GM10266 (cell line): ENCODE results near the gene SELENOI.
A peak's percentile ranks its signal among the peaks of the same experiment; 100 is the strongest.

ENCODE experiments used
- DNase-seq: peaks from one replicate; pipeline ENCODE4 v3.0.0; 2012; ENCODE audit errors: extremely low spot score
- CTCF ChIP-seq: IDR thresholded peaks from 2 replicates; pipeline ENCODE4 v1.5.1; 2012; ENCODE audit warnings: mild to moderate bottlenecking, low read depth; ENCODE audit not compliant: control insufficient read depth, insufficient read depth; ENCODE audit errors: missing control alignments

Gene SELENOI

GRCh38 chr2:26345545-26346453 lies at the start of gene SELENOI:
Gene SELENOI (plus strand): TSS chr2:26346143. CDS start chr2:26346233, 90 bp downstream.
- DNase-seq = peak; percentile 98
- TF ChIP-seq CTCF = no peak

- DNase-seq = no peak
Observed at GRCh38 chr2:26297061-26297460, 48.9 kb upstream of the SELENOI start.

GRCh38 chr2:26298286-26298637 lies 47.7 kb upstream of the SELENOI start:
- no peak for DNase-seq
- TF ChIP-seq CTCF = no peak

More at GRCh38 chr2:26297061-26297460, 48.9 kb upstream of the SELENOI start:
- no peak for TF ChIP-seq CTCF

- DNase-seq = no peak
- TF ChIP-seq CTCF = no peak
Observed at GRCh38 chr2:26298638-26299393, 47.1 kb upstream of the SELENOI start.

- no peak for TF ChIP-seq CTCF
- DNase-seq = no peak
Observed at GRCh38 chr2:26299471-26300101, 46.4 kb upstream of the SELENOI start.

- no peak for TF ChIP-seq CTCF
- DNase-seq = no peak
Observed at GRCh38 chr2:26300234-26300925, 45.6 kb upstream of the SELENOI start.
